Fibroblast of lung (primary cell): ENCODE measurements around the gene PDZD2. TPM values are rescaled to one million over a fixed set of nuclear protein-coding genes. Genes with fewer than 3 reads are reported as not detected.
"Not testable (repeated sequence)": the region's sequence is repeated elsewhere in the genome, so short reads cannot be mapped to it uniquely, and the experiment has no call there.

Experiments used
- DNase-seq, 2 donors: peaks; one replicate each; pipeline versions ENCODE4 v3.0.0 to v3.0.0-alpha.2; 2010; ENCODE audit warnings: low read depth in 2 of 2
- H2AFZ ChIP-seq: 2 replicates; pipeline ENCODE4 v1.5.1; 2012; ENCODE audit warnings: low read length, control low read depth, inconsistent platforms
- H3K27ac ChIP-seq: 2 replicates; pipeline ENCODE4 v1.5.1; 2011; ENCODE audit warnings: low read length, control low read depth; ENCODE audit not compliant: insufficient read depth
- H3K27me3 ChIP-seq: 2 replicates; pipeline ENCODE4 v1.5.1; 2011; ENCODE audit warnings: mild to moderate bottlenecking, low read length; ENCODE audit not compliant: control insufficient read depth, insufficient read depth
- H3K36me3 ChIP-seq: 2 replicates; pipeline ENCODE4 v1.5.1; 2011; ENCODE audit warnings: low read length; ENCODE audit not compliant: control insufficient read depth, insufficient read depth
- H3K4me1 ChIP-seq: 2 replicates; pipeline ENCODE4 v1.5.1; 2011; ENCODE audit warnings: low read length; ENCODE audit not compliant: control insufficient read depth, insufficient read depth; ENCODE audit errors: extremely low read depth
- H3K4me2 ChIP-seq: 2 replicates; pipeline ENCODE4 v1.5.1; 2011; ENCODE audit warnings: low read length, control low read depth; ENCODE audit not compliant: insufficient read depth; ENCODE audit errors: extremely low read depth
- H3K4me3 ChIP-seq, 4 experiments: fragments of 200-600 bp in 1 of 4; sonication (generic) in 1 of 4; replicated peaks in 1 of 4; 2 replicates each; pipeline ENCODE4 v1.5.1; 2011 to 2016; ENCODE audit warnings: low read length in 4 of 4, low read depth in 3 of 4, mild to moderate bottlenecking in 3 of 4, control low read depth in 2 of 4, inconsistent platforms in 1 of 4, mixed read lengths in 1 of 4; ENCODE audit not compliant: insufficient read depth in 1 of 4; ENCODE audit errors: control extremely low read depth in 1 of 4
- H3K79me2 ChIP-seq: 2 replicates; pipeline ENCODE4 v1.5.1; 2012; ENCODE audit warnings: mild to moderate bottlenecking, low read length, inconsistent platforms; ENCODE audit not compliant: control insufficient read depth, insufficient read depth
- H3K9ac ChIP-seq: 2 replicates; pipeline ENCODE4 v1.5.1; 2011; ENCODE audit warnings: mild to moderate bottlenecking, low read length, control low read depth; ENCODE audit not compliant: insufficient read depth
- H3K9me3 ChIP-seq: 2 replicates; pipeline ENCODE4 v1.5.1; 2012; ENCODE audit warnings: low read depth, low read length; ENCODE audit not compliant: control insufficient read depth, insufficient read depth
- H4K20me1 ChIP-seq: 2 replicates; pipeline ENCODE4 v1.5.1; 2011; ENCODE audit warnings: low read length; ENCODE audit not compliant: control insufficient read depth, insufficient read depth; ENCODE audit errors: extremely low read depth
- EZH2 ChIP-seq: IDR thresholded peaks from 2 replicates; pipeline ENCODE4 v1.5.1; 2012; ENCODE audit warnings: low read length, control low read depth, mild to moderate bottlenecking; ENCODE audit errors: missing control alignments
- polyA plus RNA-seq, 2 donors: library from polyadenylated mRNA; depleted of rRNA in 1 of 2; stranded (reverse) in 1 of 2; unstranded in 1 of 2; fragments of >200 nt; gene quantifications; 2 replicates each; pipeline ENCODE4 v1.2.1, GENCODE V29; 2011 to 2012; ENCODE audit warnings: missing spikeins in 1 of 2
- total RNA-seq: library from RNA; depleted of rRNA; stranded (reverse); fragments of >200 nt; gene quantifications from 2 replicates; pipeline ENCODE4 v1.2.1, GENCODE V29; 2014
- TF ChIP-seq, protein P1 (sequence below), 2 donors: IDR thresholded peaks in 1 of 2; conservative IDR thresholded peaks in 1 of 2; 1 replicate in 1 of 2; 2 replicates in 1 of 2; pipeline ENCODE4 v1.5.1; 2011 to 2012; ENCODE audit warnings: low read length in 2 of 2, control low read depth in 1 of 2, inconsistent platforms in 1 of 2, low read depth in 1 of 2, mild to moderate bottlenecking in 1 of 2

Gene PDZD2
- total and polyA plus RNA-seq, 2 donors (not counting 1 experiment from before 2014, with no cell fraction given): 0.33 to 0.40 TPM

DNA sequence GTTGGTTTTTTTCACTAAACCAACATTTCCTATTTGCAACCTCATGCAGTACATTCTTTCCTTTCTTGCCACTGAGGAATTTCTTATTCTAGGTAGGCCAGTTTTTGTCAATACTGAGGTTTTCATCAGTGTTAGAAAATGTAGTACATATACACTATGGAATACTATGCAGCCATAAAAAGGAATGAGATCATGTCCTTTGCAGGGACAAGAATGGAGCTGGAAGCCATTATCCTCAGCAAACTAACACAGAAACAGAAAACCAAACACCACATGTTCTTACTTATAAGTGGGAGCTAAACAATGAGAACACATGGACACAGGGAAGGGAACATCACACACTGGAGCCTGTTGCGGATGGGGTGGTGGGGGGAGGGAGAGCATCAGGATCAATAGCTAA is 441.6 kb downstream of the PDZD2 start:
- H3K4me2 ChIP-seq, H3K27me3 ChIP-seq, H3K79me2 ChIP-seq, H3K9me3 ChIP-seq, H2AFZ ChIP-seq, DNase-seq, H3K4me1 ChIP-seq, H3K36me3 ChIP-seq, H4K20me1 ChIP-seq, H3K9ac ChIP-seq, H3K27ac ChIP-seq, H3K4me3 ChIP-seq: not testable (repeated sequence)

DNA sequence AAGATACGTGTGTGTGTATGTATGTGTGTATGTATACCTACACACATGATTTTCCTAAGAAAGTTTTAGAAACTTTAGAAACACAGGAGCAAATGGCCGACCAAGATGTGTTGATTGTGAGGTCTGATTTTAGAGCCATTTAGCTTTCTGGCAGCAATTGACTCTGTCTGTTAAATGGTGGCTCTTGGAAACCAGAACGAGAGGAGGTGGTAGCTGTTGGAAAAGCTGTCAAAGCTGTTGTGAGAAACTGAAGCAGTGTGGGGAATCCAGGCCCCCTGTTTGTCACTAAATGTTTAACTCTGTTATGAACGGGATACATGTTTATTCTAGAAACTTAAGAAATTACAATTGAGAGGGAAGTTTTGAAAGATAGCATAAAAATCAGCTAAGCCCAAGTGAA is 443.8 kb downstream of the PDZD2 start:
- no peak overlapping the region for H3K27ac ChIP-seq
- H3K4me2 ChIP-seq: no peak overlapping the region
- DNase-seq: no peak
- no peaks in the 10 kb centered on the region for H3K79me2 ChIP-seq
- H3K4me3 ChIP-seq: no peak overlapping the region
- H3K36me3 ChIP-seq: no peaks in the 10 kb centered on the region
- no peaks in the 10 kb centered on the region for H3K27me3 ChIP-seq
- H3K9me3 ChIP-seq: no peaks in the 10 kb centered on the region
- H4K20me1 ChIP-seq: no peaks in the 10 kb centered on the region
- TF ChIP-seq EZH2: no peak
- TF ChIP-seq, protein P1, sequence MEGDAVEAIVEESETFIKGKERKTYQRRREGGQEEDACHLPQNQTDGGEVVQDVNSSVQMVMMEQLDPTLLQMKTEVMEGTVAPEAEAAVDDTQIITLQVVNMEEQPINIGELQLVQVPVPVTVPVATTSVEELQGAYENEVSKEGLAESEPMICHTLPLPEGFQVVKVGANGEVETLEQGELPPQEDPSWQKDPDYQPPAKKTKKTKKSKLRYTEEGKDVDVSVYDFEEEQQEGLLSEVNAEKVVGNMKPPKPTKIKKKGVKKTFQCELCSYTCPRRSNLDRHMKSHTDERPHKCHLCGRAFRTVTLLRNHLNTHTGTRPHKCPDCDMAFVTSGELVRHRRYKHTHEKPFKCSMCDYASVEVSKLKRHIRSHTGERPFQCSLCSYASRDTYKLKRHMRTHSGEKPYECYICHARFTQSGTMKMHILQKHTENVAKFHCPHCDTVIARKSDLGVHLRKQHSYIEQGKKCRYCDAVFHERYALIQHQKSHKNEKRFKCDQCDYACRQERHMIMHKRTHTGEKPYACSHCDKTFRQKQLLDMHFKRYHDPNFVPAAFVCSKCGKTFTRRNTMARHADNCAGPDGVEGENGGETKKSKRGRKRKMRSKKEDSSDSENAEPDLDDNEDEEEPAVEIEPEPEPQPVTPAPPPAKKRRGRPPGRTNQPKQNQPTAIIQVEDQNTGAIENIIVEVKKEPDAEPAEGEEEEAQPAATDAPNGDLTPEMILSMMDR (conservative IDR thresholded peaks at IDR 0.05 in 1 of 2, IDR thresholded peaks at IDR 0.05 in 1 of 2; ENCODE audit: low read depth in 1 of 2, low read length in 2 of 2): no peak
- H3K4me1 ChIP-seq: no peaks in the 10 kb centered on the region
- no peak overlapping the region for H3K9ac ChIP-seq
- H2AFZ ChIP-seq: no peak overlapping the region

DNA sequence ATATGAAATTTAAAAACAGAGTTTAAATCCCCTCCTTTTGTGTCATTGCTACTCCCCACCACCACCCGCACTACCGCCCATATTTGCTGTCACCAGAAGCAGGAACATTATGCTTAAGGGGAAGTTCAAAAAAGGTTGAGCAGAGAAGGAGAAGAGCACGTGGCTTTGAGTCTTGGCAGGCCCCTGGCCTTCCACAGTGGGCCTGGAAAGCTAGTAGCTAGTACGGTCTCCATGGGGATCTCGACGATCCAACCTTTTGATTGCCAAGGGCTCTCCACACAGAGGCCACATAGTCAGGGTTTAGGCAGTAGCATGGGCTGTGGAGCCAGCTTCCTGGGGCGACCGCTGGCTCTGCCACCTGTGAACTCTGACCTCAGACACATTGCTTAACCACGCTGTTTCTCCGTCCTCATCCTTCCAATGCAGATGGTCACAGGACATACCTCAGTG is 445.1 kb downstream of the PDZD2 start:
- DNase-seq: no peak
- Histone ChIP-seq H4K20me1 (no peaks in the 10 kb centered on the region), H3K36me3 (no peaks in the 10 kb centered on the region), H3K9ac (no peak overlapping the region), H3K27me3 (no peaks in the 10 kb centered on the region), H3K27ac (no peak overlapping the region), H2AFZ (no peak overlapping the region), H3K4me2 (no peak overlapping the region), H3K4me1 (no peaks in the 10 kb centered on the region), H3K79me2 (no peaks in the 10 kb centered on the region), H3K9me3 (no peaks in the 10 kb centered on the region), H3K4me3 (no peak overlapping the region)
- TF ChIP-seq, protein P1 (conservative IDR thresholded peaks at IDR 0.05 in 1 of 2, IDR thresholded peaks at IDR 0.05 in 1 of 2; ENCODE audit: low read depth in 1 of 2, low read length in 2 of 2): no peak
- TF ChIP-seq EZH2: no peak
